Measurements from ENCODE around the gene LOXHD1. TPM values are rescaled to one million over a fixed set of nuclear protein-coding genes. Genes with fewer than 3 reads are reported as not detected.

LOXHD1 gene
- total and polyA plus RNA-seq, 2 of the 4 experiments (the other 2 are of a cell fraction): not detected

- Histone ChIP-seq H3K4me2 (ENCODE audit: low read depth, low read length) (no peak overlapping the region), H3K4me3 (ENCODE audit: insufficient read depth, low read depth, low read length) (no peak overlapping the region), H3K4me1 (ENCODE audit: control insufficient read depth, insufficient read depth, low read length) (no peaks in the 10 kb centered on the region), H2BK15ac (ENCODE audit: low read depth, low read length) (no peak overlapping the region), H3K9ac (ENCODE audit: low read depth, low read length) (no peak overlapping the region), H3K18ac (ENCODE audit: low read depth, low read length) (no peak overlapping the region), H3K23ac (ENCODE audit: low read depth, low read length) (no peak overlapping the region), H2AK5ac (ENCODE audit: low read depth, low read length) (no peak overlapping the region), H4K8ac (ENCODE audit: low read depth in 2 of 2, low read length in 2 of 2) (no peak overlapping the region), H2AK9ac (replicated peaks; ENCODE audit: low read depth, low read length, poor library complexity) (no peak overlapping the region), H3K9me3 (ENCODE audit: control insufficient read depth, insufficient read depth, low read length) (no peaks in the 10 kb centered on the region), H2BK20ac (ENCODE audit: low read depth, low read length) (no peak overlapping the region), H2BK5ac (ENCODE audit: low read depth, low read length, poor library complexity, severe bottlenecking) (no peak overlapping the region), H3K4ac (ENCODE audit: low read depth, low read length) (no peak overlapping the region), H3K14ac (replicated peaks; ENCODE audit: low read depth, low read length) (no peak overlapping the region), H3K36me3 (ENCODE audit: control insufficient read depth, insufficient read depth, low read length) (no peaks in the 10 kb centered on the region), H2BK120ac (ENCODE audit: low read depth, low read length) (no peak overlapping the region), H2AFZ (replicated peaks; ENCODE audit: low read length, poor library complexity) (no peak overlapping the region), H4K91ac (ENCODE audit: insufficient read depth, low read depth, low read length) (no peak overlapping the region), H3K79me1 (ENCODE audit: low read depth in 1 of 2, low read length in 2 of 2) (no peaks in the 10 kb centered on the region), H3K27ac (ENCODE audit: insufficient read depth, low read length) (no peak overlapping the region), H4K5ac (ENCODE audit: low read depth, low read length) (no peak overlapping the region), H3K56ac (ENCODE audit: extremely low read depth, insufficient read depth, low read length) (no peak overlapping the region), H3K9me1 (ENCODE audit: insufficient read depth, low read length) (no peaks in the 10 kb centered on the region; the same call in 1 of the 2 replicates), H4K20me1 (ENCODE audit: insufficient read depth, low read length) (no peaks in the 10 kb centered on the region), H3K27me3 (ENCODE audit: control insufficient read depth, insufficient read depth, low read length) (peaks cover 5% of the 10 kb centered on the region)
- intact Hi-C loops (cut with micrococcal nuclease) (no loop called here), dilution Hi-C loops (cut with HindIII; ENCODE audit: low sequenced_read_pairs, unreplicated experiment) (no loop called here), in situ Hi-C loops (cut with MboI; ENCODE audit: low sequenced_read_pairs) (no loop called here)
- POLR2A ChIA-PET (ENCODE audit: unreplicated experiment): no interaction called here
- BruUV-seq (replicated peaks): no TSS peak
- DNase-seq (no peak), ATAC-seq (ENCODE audit: low read depth) (no peak)
- TF ChIP-seq CEBPB (IDR thresholded peaks at IDR 0.05; ENCODE audit: low read depth, low read length): peak; percentile 35; the same call in 1 of the 2 replicates
- TF ChIP-seq ELK1 (IDR thresholded peaks at IDR 0.05; ENCODE audit: borderline replicate concordance, low read depth, low read length): no peak
- WGBS, 2 experiments (ENCODE audit: extremely low coverage in 2 of 2, insufficient read length in 1 of 2): no CpG with 5 or more reads among the region's 1 CpG
- CTCF ChIA-PET: no interaction called here
Observed at GRCh38 chr18:46675112-46675511, 18.1 kb upstream of the LOXHD1 start.
